H1 (cell line): ENCODE results near the gene JUN. TPM values are rescaled to one million over a fixed set of nuclear protein-coding genes. Genes with fewer than 3 reads are reported as not detected.

ENCODE experiments used
- CHD7 ChIP-seq: fragments of 300-600 bp; sonication (generic); IDR thresholded peaks from 2 replicates; pipeline ENCODE4 v1.7.1; 2012; ENCODE audit warnings: low read length, moderate library complexity, mild to moderate bottlenecking, inconsistent platforms; ENCODE audit not compliant: insufficient replicate concordance
- CREB1 ChIP-seq: IDR thresholded peaks from 2 replicates; pipeline ENCODE4 v1.6.1; 2012; ENCODE audit warnings: inconsistent platforms
- EZH2 ChIP-seq: fragments of 200-600 bp; sonication (generic); IDR thresholded peaks from 2 replicates; pipeline ENCODE4 v1.7.1; 2012; ENCODE audit warnings: low read depth, mild to moderate bottlenecking, moderate library complexity, low read length, inconsistent platforms; ENCODE audit not compliant: severe bottlenecking
- FOSL1 ChIP-seq: IDR thresholded peaks from 2 replicates; pipeline ENCODE4 v1.6.1; 2011; ENCODE audit warnings: mild to moderate bottlenecking, low read depth, low read length, moderate library complexity; ENCODE audit not compliant: insufficient read depth
- SRF ChIP-seq: IDR thresholded peaks from 2 replicates; pipeline ENCODE4 v1.6.1; 2011; ENCODE audit warnings: mild to moderate bottlenecking, low read depth, low read length, moderate library complexity
- polyA plus RNA-seq, 7 experiments: library from polyadenylated mRNA; depleted of rRNA in 3 of 7; stranded (reverse) in 5 of 7; unstranded in 2 of 7; fragments of >200 nt in 5 of 7; fragments of 200-250 nt in 2 of 7; gene quantifications; 1 replicate in 5 of 7; 2 replicates in 1 of 7; 4 replicates in 1 of 7; pipeline versions ENCODE4 v1.2.1 to v1.2.3, GENCODE V29; 2011 to 2013; ENCODE audit warnings: missing spikeins in 2 of 7, mixed read lengths in 2 of 7
- total RNA-seq: library from RNA; stranded (reverse); fragmentation: NEBNext Ultra II Directional; extraction: Animal tissue kit (Norgen Biotek cat#: 25700); gene quantifications from 2 replicates; pipeline ENCODE4 v1.2.1, GENCODE V29; 2021

The JUN gene
- total and polyA plus RNA-seq, 2 of the 8 experiments (the other 6 are each of a cell fraction or from before 2014, with no cell fraction given) = 4.4 to 10.9 TPM

- TF ChIP-seq EZH2 (no peak), CHD7 (no peak), FOSL1 (no peak), CREB1 (no peak), SRF (no peak)
Observed at GRCh38 chr1:58735586-58735985, 48.3 kb downstream of the JUN start (continued).
